Stomach (tissue), 4 donors: ENCODE results near the gene LMOD1.

ENCODE experiments used
- EP300 ChIP-seq: sonication (generic); formaldehyde crosslinking; IDR thresholded peaks from one replicate; pipeline ENCODE4 v1.6.1; 2017; ENCODE audit warnings: antibody characterized with exemption
- POLR2A ChIP-seq, 4 donors: fragments of 450-650 bp; IDR thresholded peaks; one replicate each; pipeline ENCODE4 v1.6.1; 2016; ENCODE audit warnings: antibody characterized with exemption in 4 of 4, control low read depth in 2 of 4, mild to moderate bottlenecking in 1 of 4, moderate library complexity in 1 of 4
- POLR2AphosphoS5 ChIP-seq, 3 donors: sonication (generic); formaldehyde crosslinking; IDR thresholded peaks; one replicate each; pipeline ENCODE4 v1.6.1; 2016; ENCODE audit warnings: antibody characterized with exemption in 3 of 3
- TF ChIP-seq, protein P1 (sequence below), 7 experiments: fragments of 450-650 bp in 4 of 7; fragments of 200-600 bp in 3 of 7; sonication (generic) in 3 of 7; IDR thresholded peaks; one replicate each; pipeline ENCODE4 v1.5.1; 2016 to 2019; ENCODE audit warnings: antibody characterized with exemption in 7 of 7, control low read depth in 2 of 7, mild to moderate bottlenecking in 1 of 7

- TF ChIP-seq, protein P1, sequence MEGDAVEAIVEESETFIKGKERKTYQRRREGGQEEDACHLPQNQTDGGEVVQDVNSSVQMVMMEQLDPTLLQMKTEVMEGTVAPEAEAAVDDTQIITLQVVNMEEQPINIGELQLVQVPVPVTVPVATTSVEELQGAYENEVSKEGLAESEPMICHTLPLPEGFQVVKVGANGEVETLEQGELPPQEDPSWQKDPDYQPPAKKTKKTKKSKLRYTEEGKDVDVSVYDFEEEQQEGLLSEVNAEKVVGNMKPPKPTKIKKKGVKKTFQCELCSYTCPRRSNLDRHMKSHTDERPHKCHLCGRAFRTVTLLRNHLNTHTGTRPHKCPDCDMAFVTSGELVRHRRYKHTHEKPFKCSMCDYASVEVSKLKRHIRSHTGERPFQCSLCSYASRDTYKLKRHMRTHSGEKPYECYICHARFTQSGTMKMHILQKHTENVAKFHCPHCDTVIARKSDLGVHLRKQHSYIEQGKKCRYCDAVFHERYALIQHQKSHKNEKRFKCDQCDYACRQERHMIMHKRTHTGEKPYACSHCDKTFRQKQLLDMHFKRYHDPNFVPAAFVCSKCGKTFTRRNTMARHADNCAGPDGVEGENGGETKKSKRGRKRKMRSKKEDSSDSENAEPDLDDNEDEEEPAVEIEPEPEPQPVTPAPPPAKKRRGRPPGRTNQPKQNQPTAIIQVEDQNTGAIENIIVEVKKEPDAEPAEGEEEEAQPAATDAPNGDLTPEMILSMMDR (IDR thresholded peaks at IDR 0.05) = no peak
- TF ChIP-seq POLR2A (IDR thresholded peaks at IDR 0.05) (no peak), POLR2AphosphoS5 (IDR thresholded peaks at IDR 0.05) (no peak), EP300 (no peak)
These were observed 44.1 kb downstream of the LMOD1 start for GRCh38 chr1:201902198-201902597.
